Astrocyte of the cerebellum (primary cell): Measurements from ENCODE around the gene TMEM154.

Experiments
- DNase-seq: peaks from one replicate; pipeline ENCODE4 v3.0.0-alpha.2; 2011; ENCODE audit warnings: low read depth
- H3K4me3 ChIP-seq: 2 replicates; pipeline ENCODE4 v1.5.1; 2011; ENCODE audit warnings: mild to moderate bottlenecking, low read depth, low read length, moderate library complexity
- CTCF ChIP-seq: IDR thresholded peaks from 2 replicates; pipeline ENCODE4 v1.5.1; 2012; ENCODE audit warnings: low read length, low read depth, moderate library complexity, mild to moderate bottlenecking; ENCODE audit errors: missing control alignments
- in situ Hi-C: cut with HindIII; loops from 2 replicates; pipeline ENCODE4 v1.10.0; 2017; ENCODE audit warnings: low sequenced_read_pairs

TMEM154 gene

GRCh38 chr4:152587127-152587526 is 92.7 kb downstream of the TMEM154 start:
- no peak overlapping the region for H3K4me3 ChIP-seq
- DNase-seq = no peak
- in situ Hi-C loops = no loop called here
- TF ChIP-seq CTCF = no peak

- no peak overlapping the region for H3K4me3 ChIP-seq
- DNase-seq = no peak
- TF ChIP-seq CTCF = no peak
- in situ Hi-C loops = no loop called here
Observed at GRCh38 chr4:152586668-152587067, 93.1 kb downstream of the TMEM154 start.

GRCh38 chr4:152585023-152585441 is 94.8 kb downstream of the TMEM154 start:
- no peak overlapping the region for H3K4me3 ChIP-seq
- DNase-seq = no peak

GRCh38 chr4:152581536-152582160 is 98.1 kb downstream of the TMEM154 start:
- in situ Hi-C loops = no loop called here
- no peak overlapping the region for H3K4me3 ChIP-seq
- TF ChIP-seq CTCF = peak; percentile 37
- DNase-seq = no peak

More at GRCh38 chr4:152585023-152585441, 94.8 kb downstream of the TMEM154 start:
- TF ChIP-seq CTCF = no peak
- in situ Hi-C loops = no loop called here

GRCh38 chr4:152579916-152580315 is 99.9 kb downstream of the TMEM154 start:
- TF ChIP-seq CTCF = no peak
- H3K4me3 ChIP-seq = no peak overlapping the region
- no peak for DNase-seq
- in situ Hi-C loops = no loop called here

GRCh38 chr4:152579107-152579764 is 100.6 kb downstream of the TMEM154 start:
- DNase-seq = no peak
- in situ Hi-C loops = no loop called here
- H3K4me3 ChIP-seq = no peak overlapping the region
- no peak for TF ChIP-seq CTCF
